Measurements from ENCODE around the gene BABAM1. TPM values are rescaled to one million over a fixed set of nuclear protein-coding genes. Genes with fewer than 3 reads are reported as not detected.

Gene BABAM1
- 33.1 and 39.0 TPM in 2 replicates for total RNA-seq (2013; cell fraction: nucleolus; rRNA removed)
- total RNA-seq (2014; rRNA removed) (104 and 108 TPM in 2 replicates), total RNA-seq (2014; rRNA removed; fragmentation: Illumina TruSeq; extraction: Trizol) (74.7 and 81.9 TPM in 2 replicates), total RNA-seq (2021) (102 and 103 TPM in 2 replicates), polyA plus RNA-seq (2011; rRNA removed) (104 and 107 TPM in 2 replicates), polyA plus RNA-seq (2014; fragmentation: Illumina TruSeq; extraction: Trizol) (47.7 and 86.7 TPM in 2 replicates), polyA plus RNA-seq (2014; fragmentation: Nextera tagmentation; extraction: Ambion mirVana) (10 to 100 TPM; 11.9 to 37.4 TPM), polyA plus RNA-seq (2014; rRNA removed) (129 and 142 TPM in 2 replicates), polyA plus RNA-seq (2016; fragmentation: Nextera tagmentation; extraction: Ambion mirVana) (100 to 1,000 TPM; 153 to 154 TPM), polyA minus RNA-seq (2011; rRNA and poly(A)+ RNA removed) (34.9 and 51.9 TPM in 2 replicates), Bru-seq, nascent RNA (percentile 80 among the genes with signal in this experiment), BruChase-seq, experiment 1, labeled RNA remaining after a 6-hour chase (percentile 96 among the genes with signal in this experiment), BruChase-seq, experiment 2, labeled RNA remaining after a 2-hour chase (percentile 91 among the genes with signal in this experiment)
- polyA plus RNA-seq (2011; ENCODE audit: low read depth): 54.4 TPM
- polyA plus RNA-seq (2011; cell fraction: cytosol; rRNA removed): 133 and 164 TPM in 2 replicates
- polyA plus RNA-seq (2011; cell fraction: nucleus; rRNA removed): 112 and 115 TPM in 2 replicates
- polyA plus RNA-seq (2012): 57.5 and 64.9 TPM in 2 replicates
- polyA minus RNA-seq (2011; cell fraction: cytosol; rRNA and poly(A)+ RNA removed): 13.2 and 19.4 TPM in 2 replicates
- 10.6 and 14.1 TPM in 2 replicates for polyA minus RNA-seq (2011; cell fraction: nucleus; rRNA and poly(A)+ RNA removed)
- long read RNA-seq, experiment 1, transcript BABAM1-208 (9 exons, 1,470 nt): major isoform, 71 of 115 reads
- long read RNA-seq, experiment 1, transcript BABAM1-213 (9 exons, 1,366 nt): minor isoform, 8 of 115 reads
- long read RNA-seq, experiment 1, transcript BABAM1-201 (9 exons, 1,472 nt): minor isoform, 12 of 115 reads
- long read RNA-seq, experiment 1, partial matches to known transcripts: 5 of 115 reads
- long read RNA-seq, experiment 1, other reads (novel, unspliced or antisense): 16 of 115 reads
- long read RNA-seq, experiment 2, transcript BABAM1-201 (9 exons, 1,472 nt): minor isoform, 15 of 171 reads
- long read RNA-seq, experiment 2, transcript BABAM1-208 (9 exons, 1,470 nt): major isoform, 117 of 171 reads
- long read RNA-seq, experiment 2, partial matches to known transcripts: 10 of 171 reads
- long read RNA-seq, experiment 2, other reads (novel, unspliced or antisense): 21 of 171 reads

DNA sequence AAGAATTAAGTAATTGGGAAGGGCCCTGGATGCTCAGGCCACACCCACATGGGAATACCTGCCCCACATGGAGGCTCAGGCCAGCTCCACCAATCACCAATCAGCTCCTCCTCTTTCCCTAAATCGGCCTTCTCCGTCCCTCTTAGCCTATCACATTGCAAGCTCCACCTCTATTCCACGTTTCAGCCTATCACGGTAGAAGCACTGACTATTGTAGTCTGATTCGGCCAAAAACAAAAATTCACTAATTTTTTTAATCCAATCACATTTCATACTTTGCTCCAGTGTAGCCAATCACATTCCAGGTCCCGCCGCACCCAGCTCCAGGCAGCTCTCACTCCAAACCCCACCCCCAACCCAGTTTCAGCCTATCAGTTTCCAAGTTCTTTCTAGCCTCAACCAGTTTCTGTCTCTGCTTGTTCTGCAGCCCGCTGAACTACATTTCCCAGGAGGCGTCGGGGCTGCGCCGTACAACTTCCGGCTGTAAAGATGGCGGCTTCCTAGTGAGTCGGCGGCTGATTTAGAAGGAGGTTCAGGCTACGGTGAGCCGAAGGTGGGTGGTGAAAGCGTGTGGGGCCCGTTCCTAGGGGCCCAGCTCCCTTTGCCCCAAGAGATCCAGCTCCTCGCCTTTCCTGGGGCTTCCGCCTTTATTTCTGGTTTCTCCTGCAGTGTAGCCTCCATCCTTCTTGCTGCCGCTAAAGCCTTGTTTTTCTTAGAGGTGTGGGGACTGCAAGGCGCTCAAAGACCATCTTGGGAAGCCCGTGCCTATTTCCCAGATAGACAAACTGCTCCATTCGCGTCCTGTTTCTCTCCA lies at the start of gene BABAM1:
BABAM1 (plus strand) TSS at position 469 of the 814 bp plus-strand sequence. CDS start 1,364 bp downstream, outside the sequence.
- FAIRE-seq (peak; percentile 100), DNase-seq (ENCODE audit: low read depth, low spot score) (peak; percentile 100), ATAC-seq (peak; percentile 97)
- Histone ChIP-seq H3K27ac (ENCODE audit: control insufficient read depth, insufficient read depth) (peak within 1 kb of the TSS; percentile 81), H3K4me2 (ENCODE audit: control insufficient read depth, insufficient read depth) (peak within 1 kb of the TSS; percentile 75), H4K20me1 (ENCODE audit: control insufficient read depth, insufficient read depth) (no peaks in the 10 kb centered on the region), H2AFZ (ENCODE audit: control insufficient read depth, low read depth, low read length) (peak within 1 kb of the TSS; percentile 89), H3K4me3 (peak within 1 kb of the TSS; percentile 93), H3K27me3 (replicated peaks in 1 of 2; ENCODE audit: control insufficient read depth in 2 of 2, insufficient read depth in 2 of 2, low read length in 1 of 2) (no peaks in the 10 kb centered on the region), H3K9me3 (replicated peaks; ENCODE audit: control insufficient read depth, insufficient read depth, low read length) (no peaks in the 10 kb centered on the region), H3K36me3 (ENCODE audit: control insufficient read depth in 2 of 2, insufficient read depth in 2 of 2, low read length in 1 of 2) (peaks cover 3 to 6% of the 10 kb centered on the region in 2 experiments; a peak in 3 of 4 replicates), H3K79me2 (ENCODE audit: control insufficient read depth, insufficient read depth, low read length) (peaks cover 13% of the 10 kb centered on the region), H3K4me1 (ENCODE audit: control insufficient read depth, insufficient read depth, low read length) (peaks cover 11% of the 10 kb centered on the region), H3K9ac (ENCODE audit: control insufficient read depth, insufficient read depth, low read length) (peak within 1 kb of the TSS; percentile 85)
- intact Hi-C loops (cut with micrococcal nuclease; ENCODE audit: unreplicated experiment): loop anchor here (1.0 to 10.0 kb wide), 3 partner anchors 16 to 492 kb away; partner anchors contain the start of genes HAUS8 and MYO9B
- ChIA-PET CTCF (interaction anchor here (0.5 to 10.5 kb wide), 20 partner anchors 9 to 1676 kb away, joined by 3 to 120 read pairs (median 3); partner anchors contain the start of genes ABHD8, ANKLE1, HAUS8 and MRPL34), SMC1A (ENCODE audit: uncharacterized antibody, unreplicated experiment) (interaction anchor here (0.6 to 5.0 kb wide), 13 partner anchors 15 to 671 kb away, joined by 3 to 43 read pairs (median 3); partner anchors contain the start of genes ABHD8, ANKLE1 and USE1), RAD21 (ENCODE audit: unreplicated experiment) (interaction anchor here (0.7 to 1.8 kb wide), 22 partner anchors 12 to 552 kb away, joined by 3 to 22 read pairs (median 4); partner anchors contain the start of genes ABHD8, ANKLE1, DDA1 and OCEL1), POLR2A (interaction anchor here (0.5 to 2.1 kb wide), 21 partner anchors 12 to 1860 kb away, joined by 3 to 16 read pairs (median 4); partner anchors contain the start of genes ABHD8, ANKLE1, ANO8 and DDA1)
- in situ Hi-C loops (cut with MboI): no loop called here
- under 1% methylated on average over 27 of the region's 27 CpGs for WGBS (ENCODE audit: insufficient coverage, insufficient replicate concordance, low lambda C conversion rate, missing lambda C conversion rate)
- BruUV-seq (replicated peaks): no TSS peak
- TF ChIP-seq NRF1 (conservative IDR thresholded peaks at IDR 0.05; ENCODE audit: low read depth, low read length) (no peak), MYB (IDR thresholded peaks at IDR 0.05; ENCODE audit: borderline replicate concordance, low read depth, low read length) (no peak), POU2F2 (IDR thresholded peaks at IDR 0.05; ENCODE audit: borderline replicate concordance, low read depth, low read length) (peak; percentile 53), TCF12 (IDR thresholded peaks at IDR 0.05; ENCODE audit: low read depth, low read length) (no peak), WRNIP1 (IDR thresholded peaks at IDR 0.05; ENCODE audit: borderline replicate concordance, low read depth, low read length) (0 out of 2 replicates have a peak, but pooled peaks have one; percentile 74), BMI1 (IDR thresholded peaks at IDR 0.05; ENCODE audit: borderline replicate concordance) (no peak), PAX5 (IDR thresholded peaks at IDR 0.05; ENCODE audit: borderline replicate concordance, low read depth, low read length) (no peak), HDGF (IDR thresholded peaks at IDR 0.05) (peak; percentile 89), DPF2 (IDR thresholded peaks at IDR 0.05) (no peak), NBN (IDR thresholded peaks at IDR 0.05) (peak; percentile 21; the same call in 1 of the 2 replicates), SMAD5 (IDR thresholded peaks at IDR 0.05; ENCODE audit: low read depth) (peak; percentile 42; the same call in 1 of the 2 replicates), JUNB (IDR thresholded peaks at IDR 0.05) (no peak), CREB1 (IDR thresholded peaks at IDR 0.05; ENCODE audit: low read depth) (peak; percentile 89), CBFB (IDR thresholded peaks at IDR 0.05; ENCODE audit: low read depth) (0 out of 2 replicates have a peak, but pooled peaks have one; percentile 54)
- TF ChIP-seq, protein P1, sequence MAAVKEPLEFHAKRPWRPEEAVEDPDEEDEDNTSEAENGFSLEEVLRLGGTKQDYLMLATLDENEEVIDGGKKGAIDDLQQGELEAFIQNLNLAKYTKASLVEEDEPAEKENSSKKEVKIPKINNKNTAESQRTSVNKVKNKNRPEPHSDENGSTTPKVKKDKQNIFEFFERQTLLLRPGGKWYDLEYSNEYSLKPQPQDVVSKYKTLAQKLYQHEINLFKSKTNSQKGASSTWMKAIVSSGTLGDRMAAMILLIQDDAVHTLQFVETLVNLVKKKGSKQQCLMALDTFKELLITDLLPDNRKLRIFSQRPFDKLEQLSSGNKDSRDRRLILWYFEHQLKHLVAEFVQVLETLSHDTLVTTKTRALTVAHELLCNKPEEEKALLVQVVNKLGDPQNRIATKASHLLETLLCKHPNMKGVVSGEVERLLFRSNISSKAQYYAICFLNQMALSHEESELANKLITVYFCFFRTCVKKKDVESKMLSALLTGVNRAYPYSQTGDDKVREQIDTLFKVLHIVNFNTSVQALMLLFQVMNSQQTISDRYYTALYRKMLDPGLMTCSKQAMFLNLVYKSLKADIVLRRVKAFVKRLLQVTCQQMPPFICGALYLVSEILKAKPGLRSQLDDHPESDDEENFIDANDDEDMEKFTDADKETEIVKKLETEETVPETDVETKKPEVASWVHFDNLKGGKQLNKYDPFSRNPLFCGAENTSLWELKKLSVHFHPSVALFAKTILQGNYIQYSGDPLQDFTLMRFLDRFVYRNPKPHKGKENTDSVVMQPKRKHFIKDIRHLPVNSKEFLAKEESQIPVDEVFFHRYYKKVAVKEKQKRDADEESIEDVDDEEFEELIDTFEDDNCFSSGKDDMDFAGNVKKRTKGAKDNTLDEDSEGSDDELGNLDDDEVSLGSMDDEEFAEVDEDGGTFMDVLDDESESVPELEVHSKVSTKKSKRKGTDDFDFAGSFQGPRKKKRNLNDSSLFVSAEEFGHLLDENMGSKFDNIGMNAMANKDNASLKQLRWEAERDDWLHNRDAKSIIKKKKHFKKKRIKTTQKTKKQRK (IDR thresholded peaks at IDR 0.05; ENCODE audit: low read depth, low read length): 0 out of 2 replicates have a peak, but pooled peaks have one; percentile 61

All from GM12878 (cell line).